HepG2 (cell line): ENCODE data around the gene COL4A6. TPM values are rescaled to one million over a fixed set of nuclear protein-coding genes. Genes with fewer than 3 reads are reported as not detected.

ENCODE experiments used
- DR1 ChIP-seq: sonication (generic); formaldehyde crosslinking; IDR thresholded peaks from 2 replicates; pipeline ENCODE4 v1.8.0; 2021; ENCODE audit warnings: mild to moderate bottlenecking, missing genetic modification reagents, inconsistent platforms
- EP300 ChIP-seq, 3 experiments: sonication (generic) in 1 of 3; formaldehyde crosslinking in 1 of 3; IDR thresholded peaks; 2 replicates each; pipeline versions ENCODE4 v1.5.1 to v1.6.1; 2011 to 2020; ENCODE audit warnings: low read depth in 2 of 3, low read length in 2 of 3, borderline replicate concordance in 1 of 3, improper control_type of control experiment in 1 of 3, mild to moderate bottlenecking in 1 of 3, missing genetic modification reagents in 1 of 3, moderate library complexity in 1 of 3
- FOXA3 ChIP-seq: IDR thresholded peaks from 2 replicates; pipeline ENCODE4 v1.6.1; 2016; ENCODE audit warnings: missing genetic modification reagents, missing compliant biosample characterization
- GABPB1 ChIP-seq: IDR thresholded peaks from 2 replicates; pipeline ENCODE4 v1.6.1; 2016; ENCODE audit warnings: mild to moderate bottlenecking, missing genetic modification reagents, moderate library complexity, missing compliant biosample characterization
- KLF9 ChIP-seq: IDR thresholded peaks from 2 replicates; pipeline ENCODE4 v1.6.1; 2016; ENCODE audit warnings: low read depth
- MYNN ChIP-seq: sonication (generic); formaldehyde crosslinking; IDR thresholded peaks from 2 replicates; pipeline ENCODE4 v1.4.0; 2020; ENCODE audit warnings: mild to moderate bottlenecking, low read depth, missing genetic modification reagents
- NFE2L1 ChIP-seq: sonication (generic); formaldehyde crosslinking; IDR thresholded peaks from 2 replicates; pipeline ENCODE4 v1.4.0; 2020; ENCODE audit warnings: missing genetic modification reagents, mild to moderate bottlenecking, borderline replicate concordance
- NFRKB ChIP-seq: fragments of 450-650 bp; IDR thresholded peaks from 2 replicates; pipeline ENCODE4 v1.6.1; 2017
- RARA ChIP-seq: IDR thresholded peaks from 2 replicates; pipeline ENCODE4 v1.6.1; 2016; ENCODE audit warnings: missing genetic modification reagents, missing compliant biosample characterization
- SP140L ChIP-seq: sonication (generic); formaldehyde crosslinking; IDR thresholded peaks from 2 replicates; pipeline ENCODE4 v1.4.0; 2020; ENCODE audit warnings: missing genetic modification reagents, borderline replicate concordance
- TBX2 ChIP-seq: sonication (generic); formaldehyde crosslinking; IDR thresholded peaks from 2 replicates; pipeline ENCODE4 v1.5.0; 2020; ENCODE audit warnings: missing genetic modification reagents, mild to moderate bottlenecking, borderline replicate concordance
- U2AF2 ChIP-seq: fragments of 200-400 bp; formaldehyde crosslinking; IDR thresholded peaks from 2 replicates; pipeline ENCODE4 v1.6.1; 2017; ENCODE audit warnings: low read depth, mild to moderate bottlenecking, low read length
- ZNF451 ChIP-seq: sonication (generic); formaldehyde crosslinking; IDR thresholded peaks from 2 replicates; pipeline ENCODE4 v1.5.0; 2020; ENCODE audit warnings: mild to moderate bottlenecking, missing genetic modification reagents
- ZSCAN20 ChIP-seq: sonication (generic); formaldehyde crosslinking; IDR thresholded peaks from 2 replicates; pipeline ENCODE4 v1.4.0; 2020; ENCODE audit warnings: missing genetic modification reagents, mild to moderate bottlenecking, borderline replicate concordance
- polyA plus RNA-seq, 8 experiments: library from polyadenylated mRNA; depleted of rRNA in 3 of 8; stranded (reverse) in 7 of 8; unstranded in 1 of 8; fragments of >200 nt; fragmentation: Illumina TruSeq in 4 of 8; extraction: Trizol in 4 of 8; gene quantifications; 2 replicates each; pipeline versions ENCODE4 v1.2.1 to v1.2.3, GENCODE V29; 2011 to 2016; ENCODE audit warnings: low read depth in 4 of 8, missing spikeins in 1 of 8, mixed read lengths in 1 of 8; ENCODE audit not compliant: insufficient read depth in 1 of 8
- total RNA-seq, 5 experiments: library from RNA; depleted of rRNA; stranded (reverse); fragments of >200 nt; fragmentation: Illumina TruSeq; extraction: Trizol; gene quantifications; 2 replicates each; pipeline ENCODE4 v1.2.3, GENCODE V29; 2016; ENCODE audit warnings: low read depth in 1 of 5
- TF ChIP-seq, protein P1 (sequence below): sonication (generic); formaldehyde crosslinking; IDR thresholded peaks from 2 replicates; pipeline ENCODE4 v1.4.0; 2020; ENCODE audit warnings: missing genetic modification reagents
- TF ChIP-seq, protein P2 (sequence below): sonication (generic); formaldehyde crosslinking; IDR thresholded peaks from 2 replicates; pipeline ENCODE4 v1.8.1; 2023; ENCODE audit warnings: mild to moderate bottlenecking, missing genetic modification reagents
- TF ChIP-seq, protein P3 (sequence below): sonication (generic); formaldehyde crosslinking; conservative IDR thresholded peaks from 2 replicates; pipeline ENCODE4 v1.4.0; 2020; ENCODE audit warnings: mild to moderate bottlenecking, missing genetic modification reagents, moderate library complexity
- TF ChIP-seq, protein P4 (sequence below): sonication (generic); formaldehyde crosslinking; IDR thresholded peaks from 2 replicates; pipeline ENCODE4 v1.4.0; 2020; ENCODE audit warnings: missing genetic modification reagents, low read depth, mild to moderate bottlenecking, borderline replicate concordance
- TF ChIP-seq, protein P5 (sequence below): sonication (generic); formaldehyde crosslinking; IDR thresholded peaks from 2 replicates; pipeline ENCODE4 v1.4.0; 2020; ENCODE audit warnings: missing genetic modification reagents
- TF ChIP-seq, protein P6 (sequence below): IDR thresholded peaks from 2 replicates; pipeline ENCODE4 v1.6.1; 2016; ENCODE audit warnings: missing compliant biosample characterization, missing genetic modification reagents, borderline replicate concordance

The COL4A6 gene
- total and polyA plus RNA-seq, 2 of the 13 experiments (the other 11 are each of a cell fraction or from before 2014, with no cell fraction given) = 4.5 to 8.2 TPM

DNA sequence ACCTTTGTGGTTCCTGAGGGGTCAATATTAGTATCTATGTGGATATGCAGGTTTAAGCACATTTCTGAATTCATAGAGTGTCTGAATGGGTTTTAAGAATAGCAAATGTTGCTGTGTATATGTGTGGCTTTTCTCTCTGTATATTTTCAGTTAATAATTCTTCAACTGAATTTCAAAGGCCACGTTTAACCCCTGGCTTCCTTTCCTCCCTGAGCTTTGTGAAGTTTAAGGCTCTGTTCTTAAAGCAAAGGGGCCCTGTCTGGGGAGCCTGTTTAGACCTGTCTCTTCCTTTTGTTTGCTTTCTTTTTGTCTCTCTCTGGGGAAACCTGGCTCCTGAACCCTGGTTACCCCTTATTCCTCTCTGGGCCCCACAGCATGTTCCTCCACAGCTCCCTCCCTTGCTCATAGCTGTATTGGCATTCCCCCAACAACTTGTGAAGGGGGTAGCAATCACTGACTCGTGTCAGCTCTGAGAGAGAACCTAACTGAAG is 139.1 kb downstream of the COL4A6 start (continued):
- TF ChIP-seq, protein P1, sequence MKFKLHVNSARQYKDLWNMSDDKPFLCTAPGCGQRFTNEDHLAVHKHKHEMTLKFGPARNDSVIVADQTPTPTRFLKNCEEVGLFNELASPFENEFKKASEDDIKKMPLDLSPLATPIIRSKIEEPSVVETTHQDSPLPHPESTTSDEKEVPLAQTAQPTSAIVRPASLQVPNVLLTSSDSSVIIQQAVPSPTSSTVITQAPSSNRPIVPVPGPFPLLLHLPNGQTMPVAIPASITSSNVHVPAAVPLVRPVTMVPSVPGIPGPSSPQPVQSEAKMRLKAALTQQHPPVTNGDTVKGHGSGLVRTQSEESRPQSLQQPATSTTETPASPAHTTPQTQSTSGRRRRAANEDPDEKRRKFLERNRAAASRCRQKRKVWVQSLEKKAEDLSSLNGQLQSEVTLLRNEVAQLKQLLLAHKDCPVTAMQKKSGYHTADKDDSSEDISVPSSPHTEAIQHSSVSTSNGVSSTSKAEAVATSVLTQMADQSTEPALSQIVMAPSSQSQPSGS (CRISPR knock-in tag) = no peak
- TF ChIP-seq RARA (CRISPR knock-in tag) = peak; percentile 32
- no peak for TF ChIP-seq SP140L
- TF ChIP-seq, protein P2, sequence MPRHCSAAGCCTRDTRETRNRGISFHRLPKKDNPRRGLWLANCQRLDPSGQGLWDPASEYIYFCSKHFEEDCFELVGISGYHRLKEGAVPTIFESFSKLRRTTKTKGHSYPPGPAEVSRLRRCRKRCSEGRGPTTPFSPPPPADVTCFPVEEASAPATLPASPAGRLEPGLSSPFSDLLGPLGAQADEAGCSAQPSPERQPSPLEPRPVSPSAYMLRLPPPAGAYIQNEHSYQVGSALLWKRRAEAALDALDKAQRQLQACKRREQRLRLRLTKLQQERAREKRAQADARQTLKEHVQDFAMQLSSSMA = no peak
- 0 out of 2 replicates have a peak, but pooled peaks have one; percentile 9 for TF ChIP-seq FOXA3 (CRISPR knock-in tag)
- TF ChIP-seq U2AF2 = no peak
- TF ChIP-seq, protein P3, sequence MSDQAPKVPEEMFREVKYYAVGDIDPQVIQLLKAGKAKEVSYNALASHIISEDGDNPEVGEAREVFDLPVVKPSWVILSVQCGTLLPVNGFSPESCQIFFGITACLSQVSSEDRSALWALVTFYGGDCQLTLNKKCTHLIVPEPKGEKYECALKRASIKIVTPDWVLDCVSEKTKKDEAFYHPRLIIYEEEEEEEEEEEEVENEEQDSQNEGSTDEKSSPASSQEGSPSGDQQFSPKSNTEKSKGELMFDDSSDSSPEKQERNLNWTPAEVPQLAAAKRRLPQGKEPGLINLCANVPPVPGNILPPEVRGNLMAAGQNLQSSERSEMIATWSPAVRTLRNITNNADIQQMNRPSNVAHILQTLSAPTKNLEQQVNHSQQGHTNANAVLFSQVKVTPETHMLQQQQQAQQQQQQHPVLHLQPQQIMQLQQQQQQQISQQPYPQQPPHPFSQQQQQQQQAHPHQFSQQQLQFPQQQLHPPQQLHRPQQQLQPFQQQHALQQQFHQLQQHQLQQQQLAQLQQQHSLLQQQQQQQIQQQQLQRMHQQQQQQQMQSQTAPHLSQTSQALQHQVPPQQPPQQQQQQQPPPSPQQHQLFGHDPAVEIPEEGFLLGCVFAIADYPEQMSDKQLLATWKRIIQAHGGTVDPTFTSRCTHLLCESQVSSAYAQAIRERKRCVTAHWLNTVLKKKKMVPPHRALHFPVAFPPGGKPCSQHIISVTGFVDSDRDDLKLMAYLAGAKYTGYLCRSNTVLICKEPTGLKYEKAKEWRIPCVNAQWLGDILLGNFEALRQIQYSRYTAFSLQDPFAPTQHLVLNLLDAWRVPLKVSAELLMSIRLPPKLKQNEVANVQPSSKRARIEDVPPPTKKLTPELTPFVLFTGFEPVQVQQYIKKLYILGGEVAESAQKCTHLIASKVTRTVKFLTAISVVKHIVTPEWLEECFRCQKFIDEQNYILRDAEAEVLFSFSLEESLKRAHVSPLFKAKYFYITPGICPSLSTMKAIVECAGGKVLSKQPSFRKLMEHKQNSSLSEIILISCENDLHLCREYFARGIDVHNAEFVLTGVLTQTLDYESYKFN (CRISPR knock-in tag) = peak; percentile 65
- no peak for TF ChIP-seq ZNF451 (CRISPR knock-in tag)
- TF ChIP-seq TBX2 = no peak
- no peak for TF ChIP-seq DR1 (CRISPR knock-in tag)
- TF ChIP-seq, protein P4, sequence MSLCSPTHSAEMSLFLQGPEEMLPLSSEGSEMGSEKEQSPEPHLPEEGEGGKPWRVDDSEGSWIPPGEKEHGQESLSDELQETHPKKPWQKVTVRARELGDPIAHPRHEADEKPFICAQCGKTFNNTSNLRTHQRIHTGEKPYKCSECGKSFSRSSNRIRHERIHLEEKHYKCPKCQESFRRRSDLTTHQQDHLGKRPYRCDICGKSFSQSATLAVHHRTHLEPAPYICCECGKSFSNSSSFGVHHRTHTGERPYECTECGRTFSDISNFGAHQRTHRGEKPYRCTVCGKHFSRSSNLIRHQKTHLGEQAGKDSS = no peak
- TF ChIP-seq MYNN (CRISPR knock-in tag) = no peak
- TF ChIP-seq, protein P5, sequence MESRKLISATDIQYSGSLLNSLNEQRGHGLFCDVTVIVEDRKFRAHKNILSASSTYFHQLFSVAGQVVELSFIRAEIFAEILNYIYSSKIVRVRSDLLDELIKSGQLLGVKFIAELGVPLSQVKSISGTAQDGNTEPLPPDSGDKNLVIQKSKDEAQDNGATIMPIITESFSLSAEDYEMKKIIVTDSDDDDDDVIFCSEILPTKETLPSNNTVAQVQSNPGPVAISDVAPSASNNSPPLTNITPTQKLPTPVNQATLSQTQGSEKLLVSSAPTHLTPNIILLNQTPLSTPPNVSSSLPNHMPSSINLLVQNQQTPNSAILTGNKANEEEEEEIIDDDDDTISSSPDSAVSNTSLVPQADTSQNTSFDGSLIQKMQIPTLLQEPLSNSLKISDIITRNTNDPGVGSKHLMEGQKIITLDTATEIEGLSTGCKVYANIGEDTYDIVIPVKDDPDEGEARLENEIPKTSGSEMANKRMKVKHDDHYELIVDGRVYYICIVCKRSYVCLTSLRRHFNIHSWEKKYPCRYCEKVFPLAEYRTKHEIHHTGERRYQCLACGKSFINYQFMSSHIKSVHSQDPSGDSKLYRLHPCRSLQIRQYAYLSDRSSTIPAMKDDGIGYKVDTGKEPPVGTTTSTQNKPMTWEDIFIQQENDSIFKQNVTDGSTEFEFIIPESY = no peak
- no peak for TF ChIP-seq NFRKB
- TF ChIP-seq NFE2L1 (CRISPR knock-in tag) = no peak
- no peak for TF ChIP-seq KLF9
- peak in 1 of 2 experiments; percentile 60; a peak in 2 of 4 replicates for TF ChIP-seq EP300 (IDR thresholded peaks at IDR 0.05; ENCODE audit: low read depth in 2 of 2, low read length in 2 of 2)
- no peak for TF ChIP-seq EP300 (CRISPR knock-in tag; IDR thresholded peaks at IDR 0.05; ENCODE audit: borderline replicate concordance)
- TF ChIP-seq, protein P6, sequence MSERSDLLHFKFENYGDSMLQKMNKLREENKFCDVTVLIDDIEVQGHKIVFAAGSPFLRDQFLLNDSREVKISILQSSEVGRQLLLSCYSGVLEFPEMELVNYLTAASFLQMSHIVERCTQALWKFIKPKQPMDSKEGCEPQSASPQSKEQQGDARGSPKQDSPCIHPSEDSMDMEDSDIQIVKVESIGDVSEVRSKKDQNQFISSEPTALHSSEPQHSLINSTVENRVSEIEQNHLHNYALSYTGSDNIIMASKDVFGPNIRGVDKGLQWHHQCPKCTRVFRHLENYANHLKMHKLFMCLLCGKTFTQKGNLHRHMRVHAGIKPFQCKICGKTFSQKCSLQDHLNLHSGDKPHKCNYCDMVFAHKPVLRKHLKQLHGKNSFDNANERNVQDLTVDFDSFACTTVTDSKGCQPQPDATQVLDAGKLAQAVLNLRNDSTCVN = no peak
- TF ChIP-seq ZSCAN20 = no peak
- no peak for TF ChIP-seq GABPB1 (CRISPR knock-in tag)
